Mononuclear cell (primary cell): ENCODE measurements around the gene SMIM13. TPM values are rescaled to one million over a fixed set of nuclear protein-coding genes. Genes with fewer than 3 reads are reported as not detected.

ENCODE experiments used
- H3K27me3 ChIP-seq: 2 replicates; pipeline ENCODE4 v1.6.0; 2011; ENCODE audit warnings: low read length, control low read depth; ENCODE audit not compliant: insufficient read depth
- H3K4me1 ChIP-seq: 2 replicates; pipeline ENCODE4 v1.5.1; 2011; ENCODE audit warnings: mild to moderate bottlenecking, low read length, control low read depth; ENCODE audit not compliant: insufficient read depth
- H3K4me3 ChIP-seq: 2 replicates; pipeline ENCODE4 v1.5.1; 2011; ENCODE audit warnings: mild to moderate bottlenecking, low read length, moderate library complexity
- H3K9me3 ChIP-seq: 2 replicates; pipeline ENCODE4 v1.5.1; 2011; ENCODE audit warnings: low read depth, mild to moderate bottlenecking, control low read depth, low read length
- total RNA-seq: library from RNA; depleted of rRNA; stranded (reverse); fragments of >200 nt; gene quantifications from one replicate; pipeline ENCODE4 v1.2.3, GENCODE V29; 2012

The SMIM13 gene
- total RNA-seq, 1 donor = 4.2 TPM

- no peaks in the 10 kb centered on the region for H3K9me3 ChIP-seq
- H3K27me3 ChIP-seq = no peaks in the 10 kb centered on the region
- peaks cover 25% of the 10 kb centered on the region for H3K4me1 ChIP-seq
- H3K4me3 ChIP-seq = no peak overlapping the region
These were observed 52.6 kb downstream of the SMIM13 start for GRCh38 chr6:11146117-11146826.

- Histone ChIP-seq H3K9me3 (no peaks in the 10 kb centered on the region), H3K27me3 (no peaks in the 10 kb centered on the region), H3K4me1 (peaks cover 1% of the 10 kb centered on the region), H3K4me3 (no peak overlapping the region)
These were observed 55.9 kb downstream of the SMIM13 start for GRCh38 chr6:11149551-11149950.

- H3K9me3 ChIP-seq = no peaks in the 10 kb centered on the region
- no peak overlapping the region for H3K4me3 ChIP-seq
- H3K4me1 ChIP-seq = no peaks in the 10 kb centered on the region
- H3K27me3 ChIP-seq = peaks cover 3% of the 10 kb centered on the region
These were observed 57.9 kb downstream of the SMIM13 start for GRCh38 chr6:11151488-11151887.

- H3K9me3 ChIP-seq = no peaks in the 10 kb centered on the region
- no peak overlapping the region for H3K4me3 ChIP-seq
- H3K27me3 ChIP-seq = peaks cover 3% of the 10 kb centered on the region
- H3K4me1 ChIP-seq = no peaks in the 10 kb centered on the region
These were observed 58.9 kb downstream of the SMIM13 start for GRCh38 chr6:11152581-11152980.

- Histone ChIP-seq H3K4me3 (no peak overlapping the region), H3K27me3 (peaks cover 3% of the 10 kb centered on the region)
These were observed 59.8 kb downstream of the SMIM13 start for GRCh38 chr6:11153447-11153846.

GRCh38 chr6:11155589-11155988 is 62.0 kb downstream of the SMIM13 start:
- no peak overlapping the region for H3K4me3 ChIP-seq

More at GRCh38 chr6:11153447-11153846, 59.8 kb downstream of the SMIM13 start:
- Histone ChIP-seq H3K9me3 (no peaks in the 10 kb centered on the region), H3K4me1 (no peaks in the 10 kb centered on the region)

GRCh38 chr6:11160199-11160598 is 66.6 kb downstream of the SMIM13 start:
- no peak overlapping the region for H3K4me3 ChIP-seq
- H3K9me3 ChIP-seq = no peaks in the 10 kb centered on the region
- H3K27me3 ChIP-seq = peaks cover 3% of the 10 kb centered on the region
- H3K4me1 ChIP-seq = no peaks in the 10 kb centered on the region

More at GRCh38 chr6:11155589-11155988, 62.0 kb downstream of the SMIM13 start:
- Histone ChIP-seq H3K4me1 (no peaks in the 10 kb centered on the region), H3K9me3 (no peaks in the 10 kb centered on the region), H3K27me3 (peaks cover 3% of the 10 kb centered on the region)

GRCh38 chr6:11161031-11161956 is 67.7 kb downstream of the SMIM13 start:
- Histone ChIP-seq H3K27me3 (peaks cover 2% of the 10 kb centered on the region), H3K4me3 (no peak overlapping the region), H3K4me1 (no peaks in the 10 kb centered on the region), H3K9me3 (no peaks in the 10 kb centered on the region)

- H3K9me3 ChIP-seq = no peaks in the 10 kb centered on the region
- no peaks in the 10 kb centered on the region for H3K4me1 ChIP-seq
- H3K4me3 ChIP-seq = no peak overlapping the region
- H3K27me3 ChIP-seq = no peaks in the 10 kb centered on the region
These were observed 68.6 kb downstream of the SMIM13 start for GRCh38 chr6:11162262-11162661.

- Histone ChIP-seq H3K27me3 (no peaks in the 10 kb centered on the region), H3K4me3 (no peak overlapping the region), H3K4me1 (no peaks in the 10 kb centered on the region), H3K9me3 (no peaks in the 10 kb centered on the region)
These were observed 70.3 kb downstream of the SMIM13 start for GRCh38 chr6:11163932-11164331.

- no peaks in the 10 kb centered on the region for H3K9me3 ChIP-seq
- no peaks in the 10 kb centered on the region for H3K4me1 ChIP-seq
- no peak overlapping the region for H3K4me3 ChIP-seq
- no peaks in the 10 kb centered on the region for H3K27me3 ChIP-seq
These were observed 71.3 kb downstream of the SMIM13 start for GRCh38 chr6:11164717-11165646.

- Histone ChIP-seq H3K9me3 (no peaks in the 10 kb centered on the region), H3K27me3 (no peaks in the 10 kb centered on the region)
These were observed 73.3 kb downstream of the SMIM13 start for GRCh38 chr6:11166948-11167347.

GRCh38 chr6:11168091-11168635 is 74.5 kb downstream of the SMIM13 start:
- Histone ChIP-seq H3K4me1 (peaks cover 9% of the 10 kb centered on the region), H3K4me3 (no peak overlapping the region), H3K27me3 (no peaks in the 10 kb centered on the region), H3K9me3 (no peaks in the 10 kb centered on the region)

More at GRCh38 chr6:11166948-11167347, 73.3 kb downstream of the SMIM13 start:
- Histone ChIP-seq H3K4me1 (no peaks in the 10 kb centered on the region), H3K4me3 (no peak overlapping the region)

- H3K4me1 ChIP-seq = peaks cover 9% of the 10 kb centered on the region
- H3K27me3 ChIP-seq = no peaks in the 10 kb centered on the region
These were observed 78.3 kb downstream of the SMIM13 start for GRCh38 chr6:11171952-11172351.

More at GRCh38 chr6:11171952-11172351, 78.3 kb downstream of the SMIM13 start:
- no peak overlapping the region for H3K4me3 ChIP-seq
- H3K9me3 ChIP-seq = no peaks in the 10 kb centered on the region
